GM18858 (cell line): ENCODE results near the gene KCNK7.

ENCODE experiments used
- ATAC-seq: cut with Tn5 transposase; IDR thresholded peaks from one replicate; pipeline ENCODE4 v1.9.1; 2021; ENCODE audit not compliant: unreplicated experiment

The KCNK7 gene

DNA sequence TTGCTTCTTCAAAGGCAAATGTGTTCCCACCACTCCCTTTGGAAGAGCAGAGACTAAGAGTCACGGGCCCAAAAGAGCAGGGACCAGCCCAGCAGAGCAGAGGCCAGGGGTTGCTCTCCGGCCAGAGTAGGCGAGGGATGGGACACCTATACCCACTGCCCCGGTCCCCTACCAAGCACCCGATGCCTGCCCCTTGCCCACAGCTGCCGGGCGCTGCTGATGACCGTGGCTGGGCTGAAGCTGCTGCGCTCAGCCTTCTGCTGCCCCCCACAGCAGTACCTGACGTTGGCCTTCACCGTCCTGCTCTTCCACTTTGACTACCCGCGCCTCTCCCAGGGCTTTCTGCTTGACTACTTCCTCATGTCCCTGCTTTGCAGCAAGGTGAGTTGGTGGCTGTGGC is 31.6 kb upstream of the KCNK7 start:
- no peak for ATAC-seq

GRCh38 chr11:65625628-65626342 is 30.2 kb upstream of the KCNK7 start:
- ATAC-seq: no peak

GRCh38 chr11:65624931-65625627 is 29.5 kb upstream of the KCNK7 start:
- no peak for ATAC-seq

GRCh38 chr11:65623852-65624616 is 28.4 kb upstream of the KCNK7 start:
- ATAC-seq: no peak

GRCh38 chr11:65623177-65623576 is 27.6 kb upstream of the KCNK7 start:
- no peak for ATAC-seq

DNA sequence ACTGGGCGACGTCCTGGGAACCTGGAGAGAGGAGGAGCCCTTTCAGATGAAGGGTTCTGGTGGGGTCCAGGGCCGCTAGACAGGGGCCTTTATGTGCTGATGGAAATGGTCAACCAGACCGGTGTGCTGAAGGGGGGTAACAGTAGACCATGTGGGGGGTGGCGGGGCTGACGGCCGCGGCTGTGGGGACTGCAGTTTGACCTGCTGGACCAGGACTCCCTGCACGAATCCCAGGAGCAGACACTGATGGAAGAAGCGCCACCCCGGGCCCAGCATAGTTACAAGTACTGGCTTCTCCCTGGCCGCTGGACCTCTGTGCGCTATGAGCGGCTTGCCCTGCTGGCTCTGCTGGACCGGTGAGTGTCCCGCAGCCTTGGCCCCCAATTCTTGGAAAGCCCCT is 26.4 kb upstream of the KCNK7 start:
- ATAC-seq: no peak

DNA sequence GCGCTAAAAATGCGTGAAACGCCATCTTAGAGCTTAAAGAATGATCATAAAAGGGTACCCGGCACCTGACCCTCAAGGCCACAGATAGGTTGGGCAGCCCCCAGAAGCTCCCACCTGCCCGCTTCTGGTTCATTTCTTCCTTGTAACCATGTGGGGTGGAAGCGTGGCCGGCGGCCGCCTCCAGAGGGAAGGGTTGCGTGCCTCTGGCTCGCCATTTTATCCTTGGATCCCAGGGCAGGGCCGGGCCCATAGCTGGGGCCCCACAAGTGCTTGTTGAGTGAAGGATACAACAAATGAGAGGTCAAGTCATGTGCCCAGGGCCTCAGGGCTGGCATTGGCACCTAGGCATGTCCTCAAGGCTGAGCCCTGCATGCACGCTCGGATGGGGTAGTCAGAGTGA is 25.9 kb upstream of the KCNK7 start:
- no peak for ATAC-seq

DNA sequence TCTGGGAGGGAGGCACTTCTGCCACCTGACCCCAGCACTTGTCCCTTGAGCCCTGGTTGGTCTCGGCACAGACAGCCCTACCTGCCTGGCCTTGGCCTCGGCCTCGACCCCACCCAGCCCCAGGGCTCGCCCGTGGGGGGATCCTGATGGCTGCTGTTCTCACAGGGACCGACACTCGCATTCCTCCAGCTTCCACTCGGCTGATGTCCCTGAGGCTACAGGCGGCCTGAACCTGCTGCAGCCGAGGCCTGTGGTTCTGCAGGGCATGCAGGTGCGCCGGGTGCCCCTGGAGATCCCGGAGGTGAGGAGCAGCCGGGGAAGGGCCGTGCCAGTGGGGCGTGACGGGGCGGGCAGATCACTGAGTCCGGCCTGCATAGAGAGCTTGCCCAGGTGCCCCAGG is 25.1 kb upstream of the KCNK7 start:
- ATAC-seq: no peak

DNA sequence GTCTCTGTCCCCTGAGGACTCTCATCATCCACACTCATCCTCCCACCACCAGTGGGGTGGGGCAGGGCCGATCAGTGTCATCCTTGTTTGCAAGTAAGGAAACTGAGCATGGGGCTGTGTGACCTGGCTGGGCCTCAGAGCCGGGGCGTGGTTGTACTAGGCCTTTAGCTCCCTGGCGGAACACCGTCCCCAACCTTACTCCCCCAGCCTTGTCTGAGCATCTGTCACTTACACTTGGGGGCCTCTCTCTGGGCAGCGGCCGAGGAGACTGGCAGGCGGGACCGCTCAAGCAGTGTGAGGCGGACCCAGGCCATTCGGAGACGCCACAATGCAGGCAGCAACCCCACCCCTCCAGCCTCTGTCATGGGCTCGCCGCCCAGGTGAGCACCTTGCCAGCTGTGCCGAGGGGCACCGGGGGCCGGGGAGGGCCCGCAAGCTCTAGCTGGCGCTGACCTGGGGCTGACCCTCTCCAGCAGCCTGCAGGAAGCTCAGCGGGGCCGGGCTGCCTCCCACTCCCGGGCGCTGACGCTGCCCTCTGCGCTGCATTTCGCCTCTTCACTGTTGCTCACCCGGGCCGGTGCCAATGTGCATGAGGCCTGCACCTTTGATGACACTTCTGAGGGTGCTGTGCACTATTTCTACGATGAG is 23.8 kb upstream of the KCNK7 start:
- ATAC-seq: no peak

GRCh38 chr11:65618763-65619162 is 23.2 kb upstream of the KCNK7 start:
- ATAC-seq: no peak

GRCh38 chr11:65617990-65618751 is 22.6 kb upstream of the KCNK7 start:
- ATAC-seq: no peak

GRCh38 chr11:65617136-65617850 is 21.7 kb upstream of the KCNK7 start:
- ATAC-seq: no peak

GRCh38 chr11:65616575-65617001 is 21.0 kb upstream of the KCNK7 start:
- ATAC-seq: no peak

DNA sequence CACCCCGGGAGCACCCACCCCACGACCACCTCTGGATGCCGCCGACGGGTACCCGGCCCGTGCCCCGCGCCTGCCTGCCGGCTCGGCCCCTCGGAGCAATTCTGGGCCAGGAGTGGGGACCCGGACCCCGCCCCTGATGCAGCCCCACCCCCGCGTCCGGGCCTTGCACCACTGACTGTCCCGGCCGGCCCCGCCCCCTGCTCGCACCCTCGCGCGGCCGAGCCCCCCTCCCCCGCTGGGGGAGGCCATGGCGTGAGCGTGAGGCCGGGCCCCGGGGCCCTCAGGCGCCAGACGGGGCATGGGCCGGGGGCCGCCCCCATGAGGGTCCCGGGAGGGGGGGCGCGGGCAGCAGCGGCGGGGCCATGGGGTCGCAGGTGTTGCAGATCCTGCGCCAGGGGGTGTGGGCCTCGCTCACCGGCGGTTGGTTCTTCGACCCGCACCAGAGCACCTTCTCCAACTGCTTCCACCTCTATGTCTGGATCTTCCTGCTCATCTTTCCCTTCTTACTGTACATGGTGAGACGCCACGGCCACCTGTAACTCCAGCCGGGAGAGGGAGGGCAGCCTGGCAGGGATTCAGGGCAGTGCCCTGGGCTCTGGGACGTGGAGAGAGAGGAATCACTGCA is 20.5 kb upstream of the KCNK7 start:
- no peak for ATAC-seq

- peak; percentile 69 for ATAC-seq
These were observed 19.8 kb upstream of the KCNK7 start, which contains the start of gene PCNX3 for GRCh38 chr11:65615229-65615949. Gene PCNX3, plus strand, starts transcription at chr11:65615776. Its CDS starts 536 bp downstream, at chr11:65616312.

GRCh38 chr11:65613091-65613928 is 17.7 kb upstream of the KCNK7 start:
- ATAC-seq: no peak

GRCh38 chr11:65612691-65613090 is 17.1 kb upstream of the KCNK7 start:
- no peak for ATAC-seq
